T-helper 17 cell (primary cell): ENCODE results near the gene RHBG. TPM values are rescaled to one million over a fixed set of nuclear protein-coding genes. Genes with fewer than 3 reads are reported as not detected.

Experiments
- ATAC-seq: fragments of 150-1000 bp; cut with Tn5 transposase; 2 replicates; pipeline ENCODE4 v1.10.0; 2021; ENCODE audit warnings: mild to moderate bottlenecking, moderate library complexity
- DNase-seq, 3 donors: peaks; one replicate each; pipeline versions ENCODE4 v3.0.0 to v3.0.0-alpha.2; 2020 to 2021
- H3K9me3 ChIP-seq: one replicate; pipeline ENCODE4 v1.7.0; 2013; ENCODE audit warnings: low read length, mild to moderate bottlenecking; ENCODE audit not compliant: control insufficient read depth, poor library complexity, severe bottlenecking
- H3K27ac Mint-ChIP-seq: one replicate; pipeline ENCODE4 v1.8.0; 2022; ENCODE audit warnings: mild to moderate bottlenecking, moderate library complexity, mixed read lengths
- H3K27me3 Mint-ChIP-seq: one replicate; pipeline ENCODE4 v1.8.0; 2022; ENCODE audit warnings: mixed read lengths
- H3K36me3 Mint-ChIP-seq: one replicate; pipeline ENCODE4 v1.8.0; 2022; ENCODE audit warnings: low read depth, mixed read lengths
- H3K4me1 Mint-ChIP-seq: one replicate; pipeline ENCODE4 v1.8.0; 2022; ENCODE audit warnings: mild to moderate bottlenecking, mixed read lengths
- H3K4me3 Mint-ChIP-seq: one replicate; pipeline ENCODE4 v1.8.0; 2022; ENCODE audit warnings: mild to moderate bottlenecking, moderate library complexity, mixed read lengths
- total RNA-seq, 4 donors: library from RNA in 2 of 4; stranded (reverse) in 2 of 4; gene quantifications; one replicate each; pipeline ENCODE4 v1.2.3 and lab custom pipeline; 2022 to 2026

RHBG gene
- total RNA-seq, 2 donors from 2014 or later, result not detected

DNA sequence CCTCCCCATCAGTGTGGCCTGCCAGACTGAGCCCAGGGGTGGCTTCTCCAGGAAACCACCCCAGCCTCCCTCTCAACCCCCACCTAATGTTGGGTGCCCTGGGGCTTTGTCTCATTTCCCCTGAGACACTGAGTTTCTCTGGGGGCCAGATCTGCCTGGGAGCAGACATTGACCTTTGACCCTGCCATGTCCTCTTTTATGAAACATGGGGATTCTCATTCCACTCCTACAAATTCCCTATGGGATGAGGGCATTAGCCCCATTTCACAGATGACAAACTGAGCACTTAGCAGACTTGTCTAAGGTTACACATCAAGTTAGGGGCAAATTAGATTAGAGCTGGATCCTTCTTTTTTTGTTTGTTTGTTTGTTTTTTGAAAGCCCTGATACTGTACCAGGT, 24.1 kb downstream of the RHBG start:
- H3K27me3 Mint-ChIP-seq, result peaks cover 53% of the 10 kb centered on the region
- H3K4me1 Mint-ChIP-seq, result peaks cover 2% of the 10 kb centered on the region
- H3K4me3 Mint-ChIP-seq, result no peak overlapping the region
- H3K36me3 Mint-ChIP-seq, result peaks cover 2% of the 10 kb centered on the region
- no peaks in the 10 kb centered on the region for H3K9me3 ChIP-seq
- DNase-seq (no peak), ATAC-seq (no peak)
- H3K27ac Mint-ChIP-seq, result no peak overlapping the region

GRCh38 chr1:156394082-156394481, 25.1 kb downstream of the RHBG start:
- Mint-ChIP-seq H3K4me1 (no peaks in the 10 kb centered on the region), H3K27me3 (peaks cover 49% of the 10 kb centered on the region), H3K36me3 (peaks cover 4% of the 10 kb centered on the region), H3K27ac (no peak overlapping the region), H3K4me3 (no peak overlapping the region)
- DNase-seq (no peak), ATAC-seq (no peak)
- no peaks in the 10 kb centered on the region for H3K9me3 ChIP-seq

GRCh38 chr1:156394835-156395461, 25.9 kb downstream of the RHBG start:
- Mint-ChIP-seq H3K4me3 (no peak overlapping the region), H3K27me3 (peaks cover 49% of the 10 kb centered on the region), H3K4me1 (no peaks in the 10 kb centered on the region), H3K27ac (no peak overlapping the region), H3K36me3 (peaks cover 4% of the 10 kb centered on the region)
- no peak for DNase-seq
- no peaks in the 10 kb centered on the region for H3K9me3 ChIP-seq
- ATAC-seq, result no peak

DNA sequence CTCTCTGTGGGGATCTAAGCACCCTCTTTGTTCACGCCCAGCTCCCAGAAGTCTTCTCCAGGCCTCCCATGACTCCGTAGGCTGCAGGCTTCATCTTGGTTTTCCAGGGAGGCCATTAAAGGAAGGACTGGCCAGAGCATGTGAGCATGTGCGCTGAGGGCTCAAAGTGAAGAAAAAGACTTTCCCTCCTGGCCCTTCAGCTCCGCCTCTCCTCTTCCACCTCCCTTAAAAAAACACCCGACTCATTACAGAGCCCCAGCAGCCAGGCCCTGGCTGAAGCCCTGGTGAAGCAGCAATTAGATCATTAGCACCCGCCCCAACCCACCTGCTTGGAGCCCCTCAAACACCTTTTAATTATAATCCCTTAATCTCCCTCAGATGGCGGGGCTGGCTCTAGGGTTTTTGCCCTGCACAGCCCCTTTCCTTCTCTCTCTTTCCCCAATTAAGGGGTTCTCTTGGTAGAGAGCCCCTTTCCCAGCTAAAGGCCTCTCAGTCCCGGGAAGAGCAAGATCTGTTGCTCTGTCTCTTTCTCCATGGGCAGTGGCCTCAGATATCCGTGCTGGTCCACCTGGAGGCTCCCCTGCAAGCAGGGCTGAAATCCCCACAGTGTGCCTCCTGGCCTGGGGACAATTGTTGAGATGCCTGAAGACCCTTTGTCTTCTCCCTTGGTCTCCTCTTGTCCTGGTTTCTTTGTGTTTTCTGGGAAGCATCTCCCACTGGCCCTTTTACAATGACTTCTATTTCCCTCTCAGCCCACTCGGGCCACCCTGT, 30.5 kb downstream of the RHBG start:
- Mint-ChIP-seq H3K4me3 (no peak overlapping the region), H3K4me1 (peaks cover 5% of the 10 kb centered on the region), H3K36me3 (peaks cover 4% of the 10 kb centered on the region), H3K27ac (no peak overlapping the region), H3K27me3 (peaks cover 32% of the 10 kb centered on the region)
- DNase-seq (no peak), ATAC-seq (no peak)
- no peaks in the 10 kb centered on the region for H3K9me3 ChIP-seq

GRCh38 chr1:156400191-156400935, 31.4 kb downstream of the RHBG start:
- ATAC-seq (no peak), DNase-seq (no peak)
- H3K27me3 Mint-ChIP-seq, result peaks cover 28% of the 10 kb centered on the region
- H3K27ac Mint-ChIP-seq, result no peak overlapping the region
- peaks cover 2% of the 10 kb centered on the region for H3K36me3 Mint-ChIP-seq
- no peak overlapping the region for H3K4me3 Mint-ChIP-seq
- no peaks in the 10 kb centered on the region for H3K9me3 ChIP-seq
- H3K4me1 Mint-ChIP-seq, result peaks cover 5% of the 10 kb centered on the region

DNA sequence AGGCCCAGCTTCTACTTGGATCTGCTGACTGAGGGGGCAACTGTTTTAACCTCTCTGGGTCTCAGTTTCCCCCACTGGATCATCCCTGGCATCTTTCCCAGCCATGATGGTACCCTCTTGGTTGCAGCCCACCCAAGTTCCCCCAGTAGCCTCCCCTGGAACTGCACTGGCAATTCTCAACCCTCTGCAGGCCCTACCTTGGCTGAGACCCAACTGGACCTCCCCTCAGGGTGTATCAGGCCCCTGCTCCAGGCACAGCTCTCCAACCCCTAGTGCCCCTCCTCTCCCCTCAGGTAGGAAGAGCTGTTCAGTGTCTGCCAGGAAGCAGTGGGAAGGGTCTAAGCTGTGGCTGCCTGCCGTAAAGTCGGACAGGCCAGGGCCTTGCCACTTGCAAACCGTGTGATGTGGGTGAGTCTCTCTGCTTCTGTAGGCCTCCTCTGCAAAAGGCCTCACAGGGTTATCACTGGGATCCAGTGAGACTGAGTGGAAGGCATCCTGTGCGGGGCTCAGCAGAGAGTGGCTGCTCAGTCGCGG, 32.1 kb downstream of the RHBG start:
- no peak overlapping the region for H3K4me3 Mint-ChIP-seq
- H3K27ac Mint-ChIP-seq, result no peak overlapping the region

DNA sequence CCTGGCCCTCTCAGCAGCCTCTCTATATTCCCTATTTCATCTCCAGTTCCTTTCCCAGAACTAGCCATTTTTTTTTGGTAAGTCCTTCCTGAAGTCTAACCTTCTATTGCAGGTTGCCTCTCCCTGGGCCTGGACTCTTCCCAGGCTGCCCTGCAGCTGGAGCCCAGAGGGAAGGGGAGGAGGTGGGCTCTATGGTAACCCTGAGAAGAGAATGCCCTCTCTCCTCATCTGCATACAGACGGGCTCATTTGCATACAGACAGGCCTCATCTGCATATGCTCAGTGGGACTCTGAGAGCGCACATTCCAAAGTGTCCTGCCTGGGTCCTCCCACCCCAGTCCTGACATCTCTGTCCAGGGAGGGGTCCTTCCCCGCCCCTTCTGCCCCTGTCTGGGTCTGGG, 32.7 kb downstream of the RHBG start:
- Mint-ChIP-seq H3K4me1 (peaks cover 5% of the 10 kb centered on the region), H3K36me3 (peaks cover 5% of the 10 kb centered on the region), H3K27ac (no peak overlapping the region), H3K27me3 (peaks cover 37% of the 10 kb centered on the region), H3K4me3 (no peak overlapping the region)
- no peaks in the 10 kb centered on the region for H3K9me3 ChIP-seq
- no peak for ATAC-seq
- no peak for DNase-seq

More for the DNA sequence above, 32.1 kb downstream of the RHBG start:
- DNase-seq (no peak), ATAC-seq (no peak)
- peaks cover 5% of the 10 kb centered on the region for H3K36me3 Mint-ChIP-seq
- H3K4me1 Mint-ChIP-seq, result peaks cover 5% of the 10 kb centered on the region
- peaks cover 35% of the 10 kb centered on the region for H3K27me3 Mint-ChIP-seq
- no peaks in the 10 kb centered on the region for H3K9me3 ChIP-seq

DNA sequence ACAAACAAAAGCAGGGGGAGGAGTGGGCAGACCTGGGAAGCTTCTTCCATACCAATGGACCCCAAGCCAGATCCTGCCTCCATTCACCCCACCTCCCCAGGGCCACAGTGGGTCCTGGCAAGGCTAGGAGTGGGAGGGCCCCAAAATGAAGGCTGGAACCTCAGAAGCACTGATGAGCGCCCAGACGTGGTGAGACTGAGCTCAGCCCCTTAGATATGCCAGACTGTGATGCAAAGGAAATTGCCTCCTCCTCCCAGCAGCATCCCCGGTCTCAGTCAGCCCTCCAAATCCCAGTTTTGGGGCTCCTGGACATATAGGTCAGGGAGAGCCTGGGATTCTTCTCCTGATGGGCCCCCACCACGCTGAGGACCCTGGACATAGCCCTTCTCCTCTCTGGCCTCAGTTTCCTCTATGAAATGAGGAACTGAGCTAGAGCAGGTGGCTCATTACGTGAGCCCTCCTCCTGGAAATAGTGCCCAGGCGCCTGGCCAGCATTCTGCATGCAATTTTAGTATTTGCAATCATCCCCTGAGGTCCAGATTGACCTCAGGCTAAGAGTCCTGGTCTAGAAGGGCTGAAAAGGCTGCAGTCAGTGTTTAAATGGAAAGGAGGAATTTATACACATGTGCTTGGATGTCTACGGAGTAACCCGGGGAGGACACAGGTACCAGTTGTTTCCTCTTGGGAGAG, 33.5 kb downstream of the RHBG start:
- peak overlapping the region; percentile 31 for H3K4me3 Mint-ChIP-seq
- H3K27me3 Mint-ChIP-seq, result peaks cover 42% of the 10 kb centered on the region
- ATAC-seq (no peak), DNase-seq (no peak)
- H3K36me3 Mint-ChIP-seq, result peaks cover 5% of the 10 kb centered on the region
- no peaks in the 10 kb centered on the region for H3K9me3 ChIP-seq
- H3K27ac Mint-ChIP-seq, result no peak overlapping the region
- H3K4me1 Mint-ChIP-seq, result peaks cover 5% of the 10 kb centered on the region

DNA sequence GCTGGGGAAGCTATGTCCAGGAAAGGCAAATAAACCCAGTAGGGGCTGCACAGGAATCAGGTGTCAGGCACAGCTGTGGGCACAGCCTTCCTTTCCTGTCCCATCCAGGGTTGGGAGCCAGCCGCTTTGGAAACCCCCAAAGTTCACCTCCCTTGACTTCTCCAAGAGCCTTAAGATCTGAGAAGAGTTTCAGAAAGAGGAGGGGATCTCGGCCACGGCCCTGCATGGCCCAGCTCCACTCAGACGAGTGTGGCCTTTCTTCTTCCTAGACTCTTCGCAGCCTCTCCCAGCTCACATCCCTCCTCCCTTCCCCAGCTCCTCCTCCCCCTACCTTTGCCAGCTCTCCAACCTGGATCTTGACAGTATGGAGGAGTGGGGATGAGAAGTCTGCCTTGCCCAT, 36.7 kb downstream of the RHBG start:
- no peaks in the 10 kb centered on the region for H3K9me3 ChIP-seq
- Mint-ChIP-seq H3K36me3 (peaks cover 10% of the 10 kb centered on the region), H3K4me1 (peaks cover 6% of the 10 kb centered on the region), H3K4me3 (no peak overlapping the region), H3K27me3 (peaks cover 56% of the 10 kb centered on the region), H3K27ac (no peak overlapping the region)
- DNase-seq (no peak), ATAC-seq (no peak)

- Mint-ChIP-seq H3K4me1 (peaks cover 10% of the 10 kb centered on the region), H3K27me3 (peaks cover 62% of the 10 kb centered on the region), H3K36me3 (peaks cover 16% of the 10 kb centered on the region), H3K27ac (no peak overlapping the region), H3K4me3 (no peak overlapping the region)
- no peaks in the 10 kb centered on the region for H3K9me3 ChIP-seq
- ATAC-seq (no peak), DNase-seq (no peak)
These were observed 37.2 kb downstream of the RHBG start for GRCh38 chr1:156406251-156406650.

- Mint-ChIP-seq H3K4me1 (peaks cover 7% of the 10 kb centered on the region), H3K27me3 (peaks cover 67% of the 10 kb centered on the region), H3K4me3 (no peak overlapping the region), H3K36me3 (peaks cover 20% of the 10 kb centered on the region), H3K27ac (no peak overlapping the region)
- ATAC-seq (no peak), DNase-seq (no peak)
- H3K9me3 ChIP-seq, result no peaks in the 10 kb centered on the region
These were observed 38.3 kb downstream of the RHBG start for GRCh38 chr1:156407344-156407743.

DNA sequence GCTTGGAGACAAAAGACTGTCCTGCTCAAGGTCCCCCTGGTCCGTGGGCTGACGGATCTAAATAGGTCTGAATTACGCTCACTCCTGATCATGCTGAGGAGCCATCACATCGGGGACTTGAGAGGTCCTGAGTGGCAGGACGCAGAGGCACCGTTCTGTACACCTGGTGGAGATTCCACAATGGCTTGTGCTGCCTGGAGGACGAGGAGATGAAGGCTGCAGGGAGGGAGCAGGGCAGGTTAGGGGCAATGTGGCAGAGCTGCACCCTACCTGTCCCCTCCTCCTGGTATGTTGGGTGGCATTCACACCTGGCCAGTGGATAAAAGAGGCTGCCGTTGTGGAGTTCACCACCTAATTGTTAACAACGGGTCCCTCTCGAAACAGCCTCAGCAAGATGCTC, 38.7 kb downstream of the RHBG start:
- H3K4me3 Mint-ChIP-seq, result no peak overlapping the region
- H3K4me1 Mint-ChIP-seq, result peaks cover 5% of the 10 kb centered on the region
- H3K9me3 ChIP-seq, result no peaks in the 10 kb centered on the region
- DNase-seq, result no peak
- no peak for ATAC-seq
- peaks cover 68% of the 10 kb centered on the region for H3K27me3 Mint-ChIP-seq
- H3K27ac Mint-ChIP-seq, result no peak overlapping the region
- peaks cover 20% of the 10 kb centered on the region for H3K36me3 Mint-ChIP-seq

- H3K27me3 Mint-ChIP-seq, result peaks cover 77% of the 10 kb centered on the region
- no peak for ATAC-seq
These were observed 40.4 kb downstream of the RHBG start for GRCh38 chr1:156409439-156409838.

More at GRCh38 chr1:156409439-156409838, 40.4 kb downstream of the RHBG start:
- H3K9me3 ChIP-seq, result no peaks in the 10 kb centered on the region
- DNase-seq, result no peak
- no peak overlapping the region for H3K27ac Mint-ChIP-seq
- H3K4me1 Mint-ChIP-seq, result peaks cover 5% of the 10 kb centered on the region
- H3K36me3 Mint-ChIP-seq, result peaks cover 20% of the 10 kb centered on the region
- H3K4me3 Mint-ChIP-seq, result no peak overlapping the region
